Measurements from ENCODE around the gene NEDD4L. TPM values are rescaled to one million over a fixed set of nuclear protein-coding genes. Genes with fewer than 3 reads are reported as not detected.

The NEDD4L gene
- polyA plus RNA-seq, 1 of the 3 experiments (the other 2 are of a cell fraction) = 13.2 TPM

- TF ChIP-seq REST (IDR thresholded peaks at IDR 0.05; ENCODE audit: low read depth, low read length) (no peak), NFIC (IDR thresholded peaks at IDR 0.05; ENCODE audit: borderline replicate concordance) (no peak)
Measured at GRCh38 chr18:58291131-58291530, 247.1 kb downstream of the NEDD4L start (continued).

- Histone ChIP-seq H3K4me1 (ENCODE audit: control insufficient read depth in 1 of 2, insufficient read depth in 2 of 2, low read depth in 1 of 2, low read length in 1 of 2) (peaks cover 0 to 16% of the 10 kb centered on the region in 2 experiments; a peak in 1 of 4 replicates), H3K9me2 (no peaks in the 10 kb centered on the region), H3K27me3 (ENCODE audit: insufficient read depth) (no peaks in the 10 kb centered on the region), H3K9me3 (no peaks in the 10 kb centered on the region), H3K27ac (ENCODE audit: low read depth in 2 of 2, low read length in 1 of 2) (no peak overlapping the region), H3F3A (replicated peaks; ENCODE audit: insufficient read depth) (no peaks in the 10 kb centered on the region), H3K79me2 (ENCODE audit: insufficient read depth) (no peaks in the 10 kb centered on the region), H3K4me3 (ENCODE audit: low read depth in 2 of 2, low read length in 1 of 2) (no peak overlapping the region), H3K4me2 (no peak overlapping the region), H2AFZ (ENCODE audit: low read depth) (no peak overlapping the region), H3K36me3 (replicated peaks in 1 of 2; ENCODE audit: control insufficient read depth in 1 of 2, insufficient read depth in 2 of 2, low read length in 1 of 2) (no peaks in the 10 kb centered on the region), H3K9ac (no peak overlapping the region), H4K20me1 (ENCODE audit: insufficient read depth) (no peaks in the 10 kb centered on the region)
- WGBS (ENCODE audit: low lambda C conversion rate) = 79% methylated on average over 2 of the region's 2 CpGs
- DNase-seq = no peak
- CTCF ChIA-PET = interaction anchor here (1.1 to 1.9 kb wide), 2 partner anchors 29 to 111 kb away, joined by 4 read pairs; no protein-coding TSS in a partner anchor
- POLR2A ChIA-PET = no interaction called here
- TF ChIP-seq TAF1 (IDR thresholded peaks at IDR 0.05; ENCODE audit: borderline replicate concordance, low read depth, low read length) (no peak), YY1 (IDR thresholded peaks at IDR 0.05; ENCODE audit: low read depth) (no peak), ZBTB33 (IDR thresholded peaks at IDR 0.05; ENCODE audit: borderline replicate concordance, low read depth) (no peak), SMC3 (IDR thresholded peaks at IDR 0.05; ENCODE audit: low read depth, low read length) (no peak), IRF3 (IDR thresholded peaks at IDR 0.05; ENCODE audit: low read depth, low read length) (no peak), FOXJ3 (CRISPR knock-in tag; IDR thresholded peaks at IDR 0.05) (no peak), PBX3 (IDR thresholded peaks at IDR 0.05) (no peak), RFX5 (IDR thresholded peaks at IDR 0.05; ENCODE audit: low read length) (no peak), MAX (IDR thresholded peaks at IDR 0.05; ENCODE audit: low read depth) (no peak), SIN3A (IDR thresholded peaks at IDR 0.05; ENCODE audit: borderline replicate concordance, low read depth, low read length) (no peak), GATA2 (CRISPR knock-in tag; IDR thresholded peaks at IDR 0.05) (no peak)
Measured at GRCh38 chr18:58292638-58293037, 248.6 kb downstream of the NEDD4L start.

Data from SK-N-SH (cell line).